Smooth muscle cell (in vitro differentiated cells): Measurements from ENCODE around the gene AFG3L2. TPM values are rescaled to one million over a fixed set of nuclear protein-coding genes. Genes with fewer than 3 reads are reported as not detected.

Source experiments
- DNase-seq: peaks from one replicate; lab custom pipeline; 2025; ENCODE audit not compliant: unreplicated experiment; lab: John Stamatoyannopoulos, UW
- H2AFZ ChIP-seq: fragments of 200-600 bp; sonication (generic); 2 replicates; pipeline ENCODE4 v1.6.0; 2016; ENCODE audit warnings: antibody characterized with exemption, low read depth, mild to moderate bottlenecking
- H3F3A ChIP-seq: fragments of 200-600 bp; sonication (generic); 2 replicates; pipeline ENCODE4 v1.6.0; 2017; ENCODE audit warnings: antibody characterized with exemption, low read depth
- H3K27ac ChIP-seq: fragments of 200-600 bp; sonication (generic); 2 replicates; pipeline ENCODE4 v1.5.1; 2016; ENCODE audit warnings: low read depth, mild to moderate bottlenecking
- H3K27me3 ChIP-seq: fragments of 200-600 bp; sonication (generic); 2 replicates; pipeline ENCODE4 v1.6.1; 2016; ENCODE audit warnings: low read depth, mild to moderate bottlenecking
- H3K36me3 ChIP-seq: fragments of 200-600 bp; sonication (generic); 2 replicates; pipeline ENCODE4 v1.5.1; 2016; ENCODE audit warnings: low read depth
- H3K4me1 ChIP-seq: fragments of 200-600 bp; sonication (generic); 2 replicates; pipeline ENCODE4 v1.5.1; 2016; ENCODE audit warnings: low read depth
- H3K4me2 ChIP-seq: fragments of 200-600 bp; sonication (generic); 2 replicates; pipeline ENCODE4 v1.6.0; 2016; ENCODE audit warnings: mild to moderate bottlenecking
- H3K4me3 ChIP-seq: fragments of 200-600 bp; sonication (generic); 2 replicates; pipeline ENCODE4 v1.5.1; 2016; ENCODE audit warnings: mild to moderate bottlenecking
- H3K79me2 ChIP-seq: fragments of 200-600 bp; sonication (generic); 2 replicates; pipeline ENCODE4 v1.6.0; 2016; ENCODE audit warnings: low read depth, mild to moderate bottlenecking
- H3K9ac ChIP-seq: fragments of 200-600 bp; sonication (generic); 2 replicates; pipeline ENCODE4 v1.6.0; 2016; ENCODE audit warnings: low read depth
- H3K9me3 ChIP-seq: fragments of 200-600 bp; sonication (generic); replicated peaks from 2 replicates; pipeline ENCODE4 v1.5.1; 2016; ENCODE audit warnings: low read depth
- H4K20me1 ChIP-seq: fragments of 200-600 bp; sonication (generic); 2 replicates; pipeline ENCODE4 v1.6.0; 2016; ENCODE audit warnings: low read depth
- WGBS: methylation state at CpG from one replicate; pipeline ENCODE4 v1.1.7; 2016; ENCODE audit warnings: low lambda C conversion rate; 5-methylcytosine and 5-hydroxymethylcytosine counted together
- polyA plus RNA-seq: library from polyadenylated mRNA; unstranded; fragments of >200 nt; fragmentation: Nextera tagmentation; extraction: Ambion mirVana; gene quantifications from 2 replicates; pipeline ENCODE4 v1.2.1, GENCODE V29; 2016
- total RNA-seq: library from RNA; depleted of rRNA; stranded (reverse); fragments of >200 nt; gene quantifications from 2 replicates; pipeline ENCODE4 v1.2.3, GENCODE V29; 2014
- TF ChIP-seq, protein P1 (sequence below): fragments of 200-600 bp; sonication (generic); IDR thresholded peaks from 2 replicates; pipeline ENCODE4 v1.5.1; 2017; ENCODE audit warnings: borderline replicate concordance, mild to moderate bottlenecking, antibody characterized with exemption; ENCODE audit not compliant: insufficient read depth, poor library complexity, severe bottlenecking

AFG3L2 gene
- total and polyA plus RNA-seq, 2 experiments from 2014 or later, result 21.6 to 24.3 TPM

DNA sequence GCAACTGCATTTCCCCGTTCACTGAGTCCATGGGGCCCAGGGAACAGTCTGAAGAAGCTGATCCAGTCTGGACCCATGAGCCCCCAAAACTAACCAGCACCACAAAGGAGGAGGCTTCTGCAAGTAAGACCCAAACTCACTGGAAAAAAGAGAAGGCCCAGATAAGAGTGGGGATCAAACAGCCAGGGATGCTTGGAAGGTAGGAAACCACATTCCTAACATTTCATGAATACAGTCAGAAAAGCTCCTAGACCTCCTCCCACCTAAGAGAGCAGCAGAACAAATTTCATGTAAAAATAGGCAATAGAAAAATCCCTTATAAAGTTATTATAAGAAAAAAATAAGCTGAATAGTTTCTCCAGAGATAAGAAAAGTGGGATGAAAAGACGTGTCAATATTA lies 38.6 kb downstream of the AFG3L2 start:
- H3K9ac ChIP-seq, result no peak overlapping the region
- H3K4me2 ChIP-seq, result no peak overlapping the region
- 94% methylated on average over 2 of the region's 2 CpGs for WGBS
- H3K4me3 ChIP-seq, result no peak overlapping the region
- peaks cover 15% of the 10 kb centered on the region for H3K36me3 ChIP-seq
- no peaks in the 10 kb centered on the region for H3K9me3 ChIP-seq
- no peaks in the 10 kb centered on the region for H3K79me2 ChIP-seq
- no peak overlapping the region for H3K27ac ChIP-seq
- TF ChIP-seq, protein P1, sequence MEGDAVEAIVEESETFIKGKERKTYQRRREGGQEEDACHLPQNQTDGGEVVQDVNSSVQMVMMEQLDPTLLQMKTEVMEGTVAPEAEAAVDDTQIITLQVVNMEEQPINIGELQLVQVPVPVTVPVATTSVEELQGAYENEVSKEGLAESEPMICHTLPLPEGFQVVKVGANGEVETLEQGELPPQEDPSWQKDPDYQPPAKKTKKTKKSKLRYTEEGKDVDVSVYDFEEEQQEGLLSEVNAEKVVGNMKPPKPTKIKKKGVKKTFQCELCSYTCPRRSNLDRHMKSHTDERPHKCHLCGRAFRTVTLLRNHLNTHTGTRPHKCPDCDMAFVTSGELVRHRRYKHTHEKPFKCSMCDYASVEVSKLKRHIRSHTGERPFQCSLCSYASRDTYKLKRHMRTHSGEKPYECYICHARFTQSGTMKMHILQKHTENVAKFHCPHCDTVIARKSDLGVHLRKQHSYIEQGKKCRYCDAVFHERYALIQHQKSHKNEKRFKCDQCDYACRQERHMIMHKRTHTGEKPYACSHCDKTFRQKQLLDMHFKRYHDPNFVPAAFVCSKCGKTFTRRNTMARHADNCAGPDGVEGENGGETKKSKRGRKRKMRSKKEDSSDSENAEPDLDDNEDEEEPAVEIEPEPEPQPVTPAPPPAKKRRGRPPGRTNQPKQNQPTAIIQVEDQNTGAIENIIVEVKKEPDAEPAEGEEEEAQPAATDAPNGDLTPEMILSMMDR, result no peak
- H3F3A ChIP-seq, result no peaks in the 10 kb centered on the region
- no peaks in the 10 kb centered on the region for H3K27me3 ChIP-seq
- DNase-seq, result no peak
- peaks cover 20% of the 10 kb centered on the region for H3K4me1 ChIP-seq
- peaks cover 54% of the 10 kb centered on the region for H4K20me1 ChIP-seq
- no peak overlapping the region for H2AFZ ChIP-seq

GRCh38 chr18:12336887-12337286 lies 40.1 kb downstream of the AFG3L2 start:
- Histone ChIP-seq H3F3A (no peaks in the 10 kb centered on the region), H3K9ac (no peak overlapping the region), H4K20me1 (peaks cover 60% of the 10 kb centered on the region), H3K36me3 (peaks cover 4% of the 10 kb centered on the region), H2AFZ (no peak overlapping the region), H3K4me3 (no peak overlapping the region), H3K79me2 (no peaks in the 10 kb centered on the region), H3K27ac (peak overlapping the region; percentile 61), H3K27me3 (no peaks in the 10 kb centered on the region), H3K9me3 (no peaks in the 10 kb centered on the region), H3K4me2 (peak overlapping the region; percentile 48), H3K4me1 (peaks cover 20% of the 10 kb centered on the region)
- TF ChIP-seq, protein P1, result no peak
- no peak for DNase-seq
- 11% methylated on average over 6 of the region's 6 CpGs for WGBS

- Histone ChIP-seq H3K27ac (peak overlapping the region; percentile 61), H3K36me3 (peaks cover 4% of the 10 kb centered on the region), H3K4me3 (no peak overlapping the region), H2AFZ (no peak overlapping the region), H3K4me1 (peaks cover 20% of the 10 kb centered on the region), H3K27me3 (no peaks in the 10 kb centered on the region), H3K4me2 (no peak overlapping the region), H3K9me3 (no peaks in the 10 kb centered on the region), H3K79me2 (no peaks in the 10 kb centered on the region), H3K9ac (no peak overlapping the region), H4K20me1 (peaks cover 65% of the 10 kb centered on the region), H3F3A (no peaks in the 10 kb centered on the region)
- TF ChIP-seq, protein P1, result no peak
- WGBS, result 43% methylated on average over 2 of the region's 2 CpGs
- no peak for DNase-seq
These were observed 40.8 kb downstream of the AFG3L2 start for GRCh38 chr18:12336171-12336613.

DNA sequence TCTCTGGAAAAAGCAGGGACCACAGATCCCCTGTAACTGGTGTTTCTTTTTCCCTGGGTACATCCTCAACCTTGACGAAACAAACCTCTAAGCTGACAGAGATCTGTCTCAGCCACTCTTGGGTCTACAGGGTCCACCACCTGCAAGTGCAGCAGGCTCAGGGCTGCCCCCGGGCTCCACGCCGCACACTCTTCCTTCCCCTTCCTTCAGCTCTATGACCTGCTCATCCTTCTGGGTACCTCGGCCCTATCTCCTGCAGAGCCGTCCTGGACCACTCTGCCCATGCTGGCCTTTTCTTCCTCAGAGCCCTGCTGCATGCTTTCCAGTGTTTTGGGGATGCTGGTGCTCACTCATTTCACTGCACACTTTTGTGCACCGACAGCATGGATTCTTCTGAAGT lies 41.5 kb downstream of the AFG3L2 start:
- WGBS, result 86% methylated on average over 7 of the region's 7 CpGs
- Histone ChIP-seq H2AFZ (no peak overlapping the region), H3F3A (no peaks in the 10 kb centered on the region), H3K36me3 (peaks cover 4% of the 10 kb centered on the region), H4K20me1 (peaks cover 72% of the 10 kb centered on the region), H3K4me3 (no peak overlapping the region), H3K79me2 (no peaks in the 10 kb centered on the region), H3K27me3 (no peaks in the 10 kb centered on the region), H3K9me3 (no peaks in the 10 kb centered on the region), H3K27ac (no peak overlapping the region), H3K9ac (no peak overlapping the region), H3K4me1 (peaks cover 20% of the 10 kb centered on the region), H3K4me2 (no peak overlapping the region)
- TF ChIP-seq, protein P1, result no peak
- no peak for DNase-seq
